Measurements from ENCODE around the gene BARX2.
A peak's percentile ranks its signal among the peaks of the same experiment; 100 is the strongest.

The BARX2 gene

GRCh38 chr11:129396454-129396853, 20.8 kb downstream of the BARX2 start:
- no peak for DNase-seq

- no peak for DNase-seq
These were observed 26.8 kb downstream of the BARX2 start for GRCh38 chr11:129402206-129403171.

GRCh38 chr11:129404731-129405130, 29.1 kb downstream of the BARX2 start:
- DNase-seq = no peak

GRCh38 chr11:129408865-129409444, 33.3 kb downstream of the BARX2 start:
- DNase-seq = no peak

- DNase-seq = no peak
These were observed 34.8 kb downstream of the BARX2 start for GRCh38 chr11:129410395-129410960.

- peak in 2 of 58 donors; percentile 15 to 16 for DNase-seq
These were observed 36.8 kb downstream of the BARX2 start for GRCh38 chr11:129412494-129412893.

GRCh38 chr11:129414144-129414872, 38.7 kb downstream of the BARX2 start:
- no peak for DNase-seq

- no peak for DNase-seq
These were observed 40.6 kb downstream of the BARX2 start for GRCh38 chr11:129416080-129416820.

GRCh38 chr11:129417458-129417857, 41.8 kb downstream of the BARX2 start:
- no peak for DNase-seq

GRCh38 chr11:129418039-129418438, 42.4 kb downstream of the BARX2 start:
- no peak for DNase-seq

- DNase-seq = no peak
These were observed 43.7 kb downstream of the BARX2 start for GRCh38 chr11:129419386-129419785.

GRCh38 chr11:129423426-129423825, 47.8 kb downstream of the BARX2 start:
- DNase-seq = no peak

- DNase-seq = peak in 3 of 58 donors; percentile 1 to 15 (median 6)
These were observed 49.6 kb downstream of the BARX2 start for GRCh38 chr11:129425214-129425613.

- no peak for DNase-seq
These were observed 50.4 kb downstream of the BARX2 start for GRCh38 chr11:129426038-129426437.

GRCh38 chr11:129426776-129427175, 51.1 kb downstream of the BARX2 start:
- DNase-seq = no peak

- no peak for DNase-seq
These were observed 51.7 kb downstream of the BARX2 start for GRCh38 chr11:129427376-129427775.

- no peak for DNase-seq
These were observed 52.3 kb downstream of the BARX2 start for GRCh38 chr11:129427816-129428406.

- no peak for DNase-seq
These were observed 52.9 kb downstream of the BARX2 start for GRCh38 chr11:129428557-129428956.

- no peak for DNase-seq
These were observed 59.2 kb downstream of the BARX2 start for GRCh38 chr11:129434641-129435498.

Data from anterior cingulate cortex (tissue), 58 donors.